Ecto neural progenitor cell (in vitro differentiated cells): ENCODE results near the gene ESD.

ENCODE experiments used
- DNase-seq: peaks from one replicate; pipeline ENCODE4 v3.0.0-alpha.2; 2018; ENCODE audit warnings: low spot score

Gene ESD

DNA sequence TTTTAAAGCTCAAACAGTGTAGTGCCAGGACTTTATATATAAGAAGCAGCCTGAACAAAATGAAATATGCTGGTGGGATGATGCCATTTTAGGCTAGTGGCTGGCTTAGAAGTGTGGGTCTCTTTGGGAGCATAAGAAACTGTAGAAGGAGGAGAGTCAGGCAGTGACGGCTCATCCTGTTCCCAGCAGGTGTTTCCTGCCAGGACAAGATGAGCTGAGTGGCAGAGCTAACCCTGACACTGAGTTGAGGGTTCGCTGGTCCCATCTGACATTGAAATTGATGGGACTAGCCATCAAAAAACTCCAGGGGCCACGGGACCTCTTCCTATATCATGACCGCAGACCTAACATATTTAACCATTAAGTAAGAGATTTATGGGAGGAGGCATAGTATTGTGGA is 51.3 kb downstream of the ESD start:
- no peak for DNase-seq

DNA sequence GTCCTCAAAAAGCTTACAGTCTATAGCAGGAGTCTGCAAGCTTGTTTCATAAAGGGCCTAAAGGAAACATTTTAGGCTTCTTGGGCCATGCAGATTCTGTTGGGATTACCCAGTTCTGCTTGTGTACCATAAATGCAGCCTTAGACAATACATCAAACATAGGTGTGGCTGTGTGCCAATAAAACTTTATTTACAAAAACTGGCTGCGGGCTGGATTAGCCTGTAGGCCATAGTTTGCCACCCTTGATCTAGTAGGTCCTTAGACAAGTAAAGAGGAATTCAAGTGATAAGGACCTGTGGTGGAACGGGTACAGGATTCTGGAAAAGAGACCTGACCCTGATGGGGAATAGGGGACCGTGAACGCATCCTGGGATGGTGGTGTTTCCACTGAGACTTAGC is 51.9 kb downstream of the ESD start:
- DNase-seq: no peak

DNA sequence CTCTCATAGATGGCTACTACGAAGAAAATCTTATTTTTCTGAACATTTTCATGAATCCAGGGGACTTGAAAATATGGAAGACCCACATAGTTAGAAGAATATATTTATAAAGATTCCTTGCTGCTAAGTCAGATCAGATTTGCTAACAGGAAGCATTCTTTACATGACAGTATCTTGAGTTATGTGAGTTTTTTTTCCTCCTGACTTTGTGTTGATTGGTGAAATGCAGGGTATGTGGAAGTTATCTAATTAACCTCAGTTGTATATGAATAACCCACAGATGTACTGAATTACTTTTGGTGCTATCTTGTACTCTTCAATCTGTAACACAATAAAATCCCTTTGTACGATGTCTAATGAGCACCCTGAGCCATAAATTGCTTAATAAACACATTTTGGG is 53.8 kb downstream of the ESD start:
- no peak for DNase-seq

DNA sequence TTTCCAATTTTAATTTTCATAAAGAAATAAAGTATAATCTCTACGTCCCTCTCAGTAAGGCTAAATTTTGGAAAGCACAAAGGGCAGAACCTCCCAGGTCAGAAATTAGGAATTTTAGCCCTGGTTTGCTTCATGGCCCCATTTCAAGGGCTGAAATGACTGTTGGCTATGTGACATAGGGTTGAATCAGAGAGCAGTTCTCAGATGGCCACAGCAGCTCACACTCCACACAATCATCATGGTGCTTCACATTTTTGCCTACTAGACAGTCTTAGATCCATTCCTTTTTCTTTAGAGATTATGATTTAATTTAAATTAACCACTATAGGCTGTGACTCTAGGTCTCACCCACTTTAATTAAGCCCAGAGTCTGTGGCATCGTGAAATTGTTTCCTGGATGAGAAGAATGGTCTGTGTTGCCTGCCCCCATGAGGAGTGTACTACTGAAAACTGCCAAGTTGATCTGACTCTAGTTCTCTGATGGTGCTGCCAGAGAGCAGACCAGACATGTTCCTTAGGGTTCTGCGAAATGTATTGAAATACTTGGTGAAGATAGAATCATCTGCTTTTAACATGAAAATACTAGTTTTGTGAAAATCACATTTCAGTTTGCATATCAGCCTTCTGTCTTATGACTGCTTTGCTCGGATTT is 57.4 kb downstream of the ESD start:
- DNase-seq: no peak

DNA sequence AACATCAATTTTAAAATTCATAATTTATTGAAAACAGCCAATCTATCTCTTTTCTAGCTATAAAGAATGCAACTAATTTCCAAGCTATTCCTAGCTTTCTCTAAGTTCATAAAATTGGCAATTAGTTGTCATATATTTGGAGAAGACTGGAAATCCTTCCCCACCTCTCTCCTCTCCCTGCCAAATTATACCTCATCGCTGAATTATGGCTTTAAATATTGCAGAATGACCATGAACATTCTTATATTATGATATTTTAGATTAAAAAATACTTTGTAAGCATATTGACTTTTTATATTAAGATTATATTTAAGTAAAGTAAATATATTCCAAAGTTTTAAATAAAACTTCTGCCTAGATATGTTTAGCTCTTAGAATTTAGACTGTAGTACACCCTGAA is 58.2 kb downstream of the ESD start:
- no peak for DNase-seq

DNA sequence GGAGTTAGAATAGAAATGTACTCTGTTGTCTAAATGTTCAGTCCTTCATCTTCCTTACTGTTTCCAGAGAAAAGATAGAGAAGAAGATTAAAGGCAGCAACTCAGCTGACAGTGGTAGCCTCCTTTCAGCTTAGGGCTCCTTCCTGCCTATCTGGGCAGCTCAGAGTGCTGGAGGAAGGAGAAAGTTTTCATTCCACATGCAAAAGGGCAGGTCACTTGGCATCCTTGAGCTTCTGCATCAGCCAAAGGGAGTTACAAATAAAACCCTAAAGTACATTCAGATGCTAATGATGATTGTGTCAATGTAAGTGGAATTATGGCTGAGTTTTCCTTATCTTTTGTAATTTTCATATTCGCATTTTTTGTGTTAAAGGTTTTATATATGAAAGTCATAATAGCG is 58.9 kb downstream of the ESD start:
- DNase-seq: no peak

DNA sequence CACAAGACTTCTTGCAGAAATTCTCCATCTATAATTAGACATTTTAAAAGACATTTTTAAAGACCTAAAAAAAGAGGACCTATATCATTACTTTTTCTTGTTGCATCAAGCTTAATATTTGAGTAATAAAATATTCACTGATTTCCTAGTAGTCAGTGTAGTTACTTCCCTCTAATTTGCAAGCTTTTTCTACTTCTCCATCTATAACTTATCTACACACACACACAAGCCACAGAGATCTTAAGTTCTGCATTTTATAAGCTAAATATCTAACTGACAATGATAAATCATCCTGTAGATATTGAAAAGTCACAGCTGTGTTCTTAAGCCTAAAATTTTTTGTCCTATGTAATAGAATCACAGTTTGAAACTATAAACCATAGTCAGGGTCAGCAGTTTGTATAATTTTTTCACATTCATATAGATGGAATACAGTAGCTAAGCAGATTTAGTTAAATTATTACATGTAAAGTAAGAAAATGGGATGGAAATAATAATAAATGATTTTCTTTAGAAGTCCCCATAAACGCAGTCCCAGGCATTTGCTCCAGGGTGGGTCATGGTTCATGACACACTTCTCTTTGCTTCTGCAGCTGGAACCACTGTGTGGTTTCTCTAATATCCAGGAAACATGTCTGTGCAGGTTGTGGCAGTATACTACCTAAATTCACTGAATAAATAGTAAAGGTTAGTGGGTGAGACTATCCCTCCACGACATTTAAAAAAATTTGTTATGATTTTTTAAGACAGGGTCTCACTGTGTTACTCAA is 60.2 kb downstream of the ESD start:
- no peak for DNase-seq

DNA sequence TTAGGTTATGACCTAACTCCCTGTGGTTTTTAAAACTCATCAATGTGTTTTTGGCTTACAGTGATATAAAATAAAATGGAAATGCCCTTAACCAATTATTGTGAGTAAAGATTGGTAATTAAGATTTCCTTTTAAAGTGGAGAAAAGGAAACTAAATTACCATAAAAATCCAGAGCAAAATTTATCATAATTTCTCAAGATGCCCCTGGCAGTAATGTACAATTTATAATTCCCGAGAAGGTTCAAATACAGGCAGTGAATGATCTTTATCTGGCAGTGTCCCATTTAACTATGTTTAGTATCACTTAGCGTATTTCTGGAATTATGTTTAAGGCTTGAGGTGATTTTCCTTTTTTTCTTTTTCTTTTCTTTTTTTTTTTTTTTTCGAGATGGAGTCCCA is 61.5 kb downstream of the ESD start:
- DNase-seq: no peak

DNA sequence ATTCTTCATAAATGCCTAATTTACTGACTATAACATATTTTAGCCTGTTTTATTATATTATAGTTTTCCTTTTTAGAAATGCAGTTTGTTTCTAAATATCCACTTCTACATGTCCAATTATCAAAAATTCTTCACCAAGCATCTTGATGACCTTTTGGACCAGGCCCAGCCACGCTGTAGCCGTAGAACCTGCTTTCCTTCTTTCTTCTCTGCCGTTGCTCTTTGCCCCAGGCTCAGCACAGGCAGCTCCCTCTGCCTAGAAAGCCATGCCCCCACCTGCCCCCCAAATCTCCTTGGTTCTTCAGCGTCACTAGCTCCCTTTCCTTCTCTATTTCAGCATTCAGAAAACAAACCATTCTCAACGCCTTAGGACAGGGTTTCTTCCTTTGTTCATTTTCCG is 65.4 kb downstream of the ESD start:
- DNase-seq: no peak

DNA sequence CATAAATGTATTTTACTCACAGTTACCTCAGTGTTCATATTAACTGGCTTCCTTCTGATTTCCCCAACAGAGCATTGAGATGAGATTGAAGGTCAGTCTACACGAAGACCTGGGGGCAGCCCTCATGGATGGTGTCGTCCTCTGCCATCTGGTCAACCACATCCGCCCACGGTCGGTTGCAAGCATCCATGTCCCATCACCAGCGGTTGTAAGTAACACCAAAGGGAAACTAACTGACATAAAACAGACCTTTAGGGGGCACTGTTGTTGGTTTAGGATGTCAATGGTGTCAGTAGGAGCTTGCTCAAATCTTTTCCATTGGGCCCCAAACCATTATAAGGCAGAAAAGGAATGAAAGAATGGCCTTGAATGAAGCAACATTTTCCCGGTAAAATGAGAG is 68.2 kb downstream of the ESD start:
- no peak for DNase-seq

DNA sequence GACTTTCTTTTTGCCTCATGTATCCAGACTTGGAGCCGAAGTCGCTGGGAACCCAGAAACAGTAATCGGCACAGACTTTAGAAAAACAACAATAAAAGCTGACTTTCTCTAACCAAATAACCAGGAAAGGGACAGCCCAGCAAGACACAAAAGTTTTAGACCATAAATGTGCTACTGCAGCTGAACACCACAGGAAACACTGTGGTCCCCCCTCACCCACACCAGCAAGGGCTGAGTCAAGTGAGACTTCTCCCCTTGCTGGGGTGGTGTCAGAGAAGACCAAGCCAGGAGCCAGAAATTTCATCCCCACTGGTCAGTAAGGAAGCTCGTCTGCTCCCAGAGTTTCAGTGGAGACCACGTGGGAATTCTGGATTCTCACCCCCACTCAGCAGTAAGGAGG is 70.6 kb downstream of the ESD start:
- no peak for DNase-seq
